Neural progenitor cell (in vitro differentiated cells): ENCODE data around the gene TP53. TPM values are rescaled to one million over a fixed set of nuclear protein-coding genes. Genes with fewer than 3 reads are reported as not detected.

Source experiments
- DNase-seq: peaks from one replicate; pipeline ENCODE4 v3.0.0-alpha.2; 2016; ENCODE audit warnings: low spot score
- H2AFZ ChIP-seq: fragments of 200-600 bp; sonication (generic); replicated peaks from 2 replicates; pipeline ENCODE4 v1.6.1; 2016; ENCODE audit warnings: antibody characterized with exemption
- H3F3A ChIP-seq: fragments of 200-600 bp; sonication (generic); 2 replicates; pipeline ENCODE4 v1.6.1; 2016; ENCODE audit warnings: antibody characterized with exemption, low read depth
- H3K27ac ChIP-seq: fragments of 200-600 bp; sonication (generic); 2 replicates; pipeline ENCODE4 v1.5.1; 2016; ENCODE audit warnings: mild to moderate bottlenecking
- H3K27me3 ChIP-seq: fragments of 200-600 bp; sonication (generic); 2 replicates; pipeline ENCODE4 v1.6.1; 2016; ENCODE audit warnings: mild to moderate bottlenecking, moderate library complexity
- H3K36me3 ChIP-seq: fragments of 200-600 bp; sonication (generic); 2 replicates; pipeline ENCODE4 v1.5.1; 2016
- H3K4me1 ChIP-seq: fragments of 200-600 bp; sonication (generic); 2 replicates; pipeline ENCODE4 v1.6.1; 2016; ENCODE audit warnings: mixed run types
- H3K4me2 ChIP-seq: fragments of 200-600 bp; sonication (generic); 2 replicates; pipeline ENCODE4 v1.6.1; 2016
- H3K4me3 ChIP-seq: fragments of 200-600 bp; sonication (generic); 2 replicates; pipeline ENCODE4 v1.5.1; 2016
- H3K79me2 ChIP-seq: fragments of 200-600 bp; sonication (generic); 2 replicates; pipeline ENCODE4 v1.6.1; 2016; ENCODE audit warnings: low read depth
- H3K9ac ChIP-seq: fragments of 200-600 bp; sonication (generic); 2 replicates; pipeline ENCODE4 v1.6.1; 2016
- H3K9me3 ChIP-seq: fragments of 200-600 bp; sonication (generic); 2 replicates; pipeline ENCODE4 v1.5.1; 2016; ENCODE audit warnings: low read depth
- H4K20me1 ChIP-seq: fragments of 200-600 bp; sonication (generic); 2 replicates; pipeline ENCODE4 v1.6.1; 2016; ENCODE audit warnings: low read depth
- H3K27ac Mint-ChIP-seq: 3 replicates; pipeline ENCODE4 v1.8.0; 2021; ENCODE audit warnings: mixed read lengths
- H3K27me3 Mint-ChIP-seq: 2 replicates; pipeline ENCODE4 v1.8.0; 2022; ENCODE audit warnings: low read depth, mild to moderate bottlenecking, inconsistent platforms, moderate library complexity, mixed read lengths; ENCODE audit not compliant: insufficient read depth
- H3K36me3 Mint-ChIP-seq: 3 replicates; pipeline ENCODE4 v1.8.0; 2021; ENCODE audit warnings: mixed read lengths
- H3K4me1 Mint-ChIP-seq: 3 replicates; pipeline ENCODE4 v1.8.0; 2021; ENCODE audit warnings: mixed read lengths
- H3K4me3 Mint-ChIP-seq: 3 replicates; pipeline ENCODE4 v1.8.0; 2021; ENCODE audit warnings: mild to moderate bottlenecking, moderate library complexity, mixed read lengths
- H3K9me3 Mint-ChIP-seq: 3 replicates; pipeline ENCODE4 v1.8.0; 2020; ENCODE audit warnings: mixed read lengths
- CTCF ChIP-seq: fragments of 200-600 bp; sonication (generic); IDR thresholded peaks from 2 replicates; pipeline ENCODE4 v1.5.1; 2017; ENCODE audit warnings: antibody characterized with exemption, mild to moderate bottlenecking
- EZH2 ChIP-seq: fragments of 200-600 bp; sonication (generic); IDR thresholded peaks from 2 replicates; pipeline ENCODE4 v1.6.1; 2017; ENCODE audit warnings: antibody characterized with exemption, mild to moderate bottlenecking, moderate library complexity
- EZH2phosphoT487 ChIP-seq: fragments of 200-600 bp; sonication (generic); IDR thresholded peaks from 2 replicates; pipeline ENCODE4 v1.6.1; 2017; ENCODE audit warnings: antibody characterized with exemption
- total RNA-seq: library from RNA; depleted of rRNA; stranded (reverse); fragments of >200 nt; gene quantifications from 2 replicates; pipeline ENCODE4 v1.2.3, GENCODE V29; 2015; ENCODE audit warnings: low replicate concordance

The TP53 gene
- total RNA-seq, 1 donor from 2014 or later, result 54.9 TPM

- Histone ChIP-seq H3K79me2 (no peaks in the 10 kb centered on the region), H3K27me3 (peaks cover 30% of the 10 kb centered on the region), H2AFZ (no peak overlapping the region), H3K4me3 (no peak overlapping the region), H3K9ac (no peak overlapping the region), H3K4me2 (no peak overlapping the region), H4K20me1 (no peaks in the 10 kb centered on the region), H3K36me3 (no peaks in the 10 kb centered on the region), H3F3A (peaks cover 6% of the 10 kb centered on the region), H3K4me1 (peaks cover 26% of the 10 kb centered on the region), H3K9me3 (no peaks in the 10 kb centered on the region), H3K27ac (no peak overlapping the region)
- Mint-ChIP-seq H3K27me3 (peaks cover 7% of the 10 kb centered on the region), H3K4me3 (peak overlapping the region; percentile 14), H3K36me3 (no peaks in the 10 kb centered on the region), H3K27ac (no peak overlapping the region), H3K4me1 (peaks cover 53% of the 10 kb centered on the region), H3K9me3 (no peaks in the 10 kb centered on the region)
- DNase-seq, result no peak
- TF ChIP-seq EZH2 (no peak), CTCF (no peak), EZH2phosphoT487 (no peak)
Observed at GRCh38 chr17:7719661-7720060, 32.4 kb upstream of the TP53 start.

- Histone ChIP-seq H4K20me1 (no peaks in the 10 kb centered on the region), H3K9me3 (no peaks in the 10 kb centered on the region), H3K79me2 (no peaks in the 10 kb centered on the region), H2AFZ (no peak overlapping the region), H3F3A (peaks cover 15% of the 10 kb centered on the region), H3K27me3 (peaks cover 37% of the 10 kb centered on the region), H3K36me3 (no peaks in the 10 kb centered on the region), H3K4me3 (peak overlapping the region; percentile 74), H3K9ac (no peak overlapping the region), H3K4me2 (peak overlapping the region; percentile 81), H3K27ac (no peak overlapping the region), H3K4me1 (peaks cover 26% of the 10 kb centered on the region)
- Mint-ChIP-seq H3K4me3 (peak overlapping the region; percentile 88), H3K4me1 (peaks cover 66% of the 10 kb centered on the region), H3K9me3 (no peaks in the 10 kb centered on the region), H3K27ac (no peak overlapping the region), H3K27me3 (peaks cover 10% of the 10 kb centered on the region), H3K36me3 (no peaks in the 10 kb centered on the region)
- TF ChIP-seq CTCF (no peak), EZH2phosphoT487 (no peak), EZH2 (no peak)
- DNase-seq, result no peak
Observed at GRCh38 chr17:7717756-7718350, 30.6 kb upstream of the TP53 start.

- H4K20me1 ChIP-seq, result peaks cover 3% of the 10 kb centered on the region
- peak; percentile 98 for DNase-seq
- H3K27me3 Mint-ChIP-seq, result peaks cover 16% of the 10 kb centered on the region
- H3K9ac ChIP-seq, result no peak within 1 kb of the TSS
- H3K4me3 ChIP-seq, result peak within 1 kb of the TSS; percentile 74
- peak within 1 kb of the TSS; percentile 87 for H3K27ac Mint-ChIP-seq
- peaks cover 70% of the 10 kb centered on the region for H3K4me1 Mint-ChIP-seq
- no peaks in the 10 kb centered on the region for H3K9me3 Mint-ChIP-seq
- peak within 1 kb of the TSS; percentile 88 for H3K4me3 Mint-ChIP-seq
- TF ChIP-seq EZH2 (peak; percentile 64), CTCF (peak; percentile 44), EZH2phosphoT487 (peak; percentile 31)
- no peaks in the 10 kb centered on the region for H3K79me2 ChIP-seq
- H3K4me1 ChIP-seq, result peaks cover 30% of the 10 kb centered on the region
- H3K27me3 ChIP-seq, result peaks cover 37% of the 10 kb centered on the region
- no peaks in the 10 kb centered on the region for H3K36me3 ChIP-seq
- H3K9me3 ChIP-seq, result no peaks in the 10 kb centered on the region
- peak within 1 kb of the TSS; percentile 88 for H2AFZ ChIP-seq
- H3K27ac ChIP-seq, result no peak within 1 kb of the TSS
- peaks cover 18% of the 10 kb centered on the region for H3F3A ChIP-seq
- peak within 1 kb of the TSS; percentile 81 for H3K4me2 ChIP-seq
- H3K36me3 Mint-ChIP-seq, result no peaks in the 10 kb centered on the region
Observed at GRCh38 chr17:7716901-7717755, 29.8 kb upstream of the TP53 start, which contains the start of gene DNAH2. TSS of gene DNAH2 (plus strand) at chr17:7717744. CDS start at chr17:7719735, 1,991 bp downstream.
